COLO829 (cell line): ENCODE results near the gene ATL2.

ENCODE experiments used
- DNase-seq: peaks from one replicate; pipeline ENCODE4 v3.0.0; 2012; ENCODE audit warnings: low spot score

ATL2 gene

DNA sequence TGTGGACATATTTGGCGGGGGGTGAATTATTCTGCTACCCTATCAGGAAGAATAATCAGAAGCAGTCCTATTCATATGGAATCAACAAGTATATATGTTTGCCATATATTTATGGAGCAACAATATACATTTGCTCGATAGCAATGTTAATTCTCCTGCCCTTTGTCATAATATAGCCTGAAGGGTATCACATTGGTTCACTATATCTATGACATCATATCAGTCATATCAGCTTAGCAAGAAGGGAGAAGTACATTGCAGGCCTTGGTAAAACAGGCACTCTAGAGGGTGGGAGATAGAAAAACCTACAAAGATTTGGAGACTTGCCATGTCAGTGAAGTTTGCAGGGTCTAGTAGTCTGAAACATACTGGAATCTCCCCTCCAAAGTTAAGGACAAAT lies 128.4 kb downstream of the ATL2 start:
- DNase-seq, result no peak

DNA sequence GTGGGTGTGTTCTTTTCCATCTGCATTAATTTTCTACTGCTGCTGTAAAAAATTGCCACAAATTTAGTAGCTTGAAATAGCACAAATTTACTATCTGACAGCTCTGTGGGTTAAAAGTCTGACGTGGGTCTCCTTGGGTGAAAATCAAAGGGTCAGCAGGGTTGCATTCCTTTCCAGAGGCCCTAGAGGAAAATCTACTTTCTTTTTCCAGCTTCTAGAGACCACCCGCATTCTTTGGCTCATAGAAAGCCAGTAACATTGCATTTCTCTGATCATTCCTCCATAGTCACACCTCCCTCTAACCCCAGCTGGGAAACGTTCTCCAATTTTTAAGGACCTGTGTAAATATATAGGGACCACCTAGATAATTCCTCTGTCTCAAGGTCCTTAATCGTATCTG lies 128.8 kb downstream of the ATL2 start:
- DNase-seq, result no peak

DNA sequence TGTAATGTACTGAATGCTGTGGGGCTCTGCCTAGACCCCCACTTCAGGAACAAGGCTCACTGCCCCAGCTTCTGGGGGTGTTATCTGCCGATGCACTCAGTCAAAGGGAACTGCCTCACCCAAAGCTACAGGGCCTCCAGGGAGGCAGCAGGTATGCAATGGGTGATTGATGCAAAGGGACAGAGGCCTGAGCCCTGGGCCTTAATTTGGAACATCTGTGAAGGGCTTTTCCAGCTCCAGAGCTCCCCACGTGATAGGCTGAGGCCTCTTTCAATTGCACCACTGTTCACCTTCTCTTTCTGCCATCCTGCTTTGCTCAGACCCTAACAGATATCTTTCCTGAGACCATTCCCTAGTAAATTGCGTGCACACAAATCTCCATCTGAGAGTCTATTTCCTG lies 131.0 kb downstream of the ATL2 start:
- no peak for DNase-seq

DNA sequence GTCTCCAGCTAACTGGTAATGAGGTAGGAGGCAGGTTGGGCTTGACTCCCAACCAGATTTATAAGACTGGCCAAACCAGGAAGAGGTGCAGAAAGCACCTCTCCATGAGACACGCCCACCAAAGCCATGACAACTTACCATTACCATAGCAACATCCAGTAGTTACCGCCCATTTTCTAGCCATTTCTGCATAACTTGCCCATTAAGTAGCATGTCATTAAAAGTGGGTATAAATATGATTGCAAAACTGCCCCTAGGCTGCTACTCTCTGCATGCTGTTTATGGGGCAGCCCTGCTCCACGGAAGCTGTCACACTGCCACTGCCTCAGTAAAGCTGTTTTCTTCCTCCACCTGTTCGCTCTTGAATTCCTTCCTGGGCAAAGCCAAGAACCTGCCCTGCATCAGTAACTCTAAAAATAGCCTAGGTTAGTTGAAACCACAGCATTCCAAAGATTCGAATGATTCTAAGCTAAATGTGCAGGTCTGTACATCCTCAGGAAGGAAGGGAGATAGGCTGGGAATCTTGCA lies 131.9 kb downstream of the ATL2 start:
- DNase-seq, result no peak

DNA sequence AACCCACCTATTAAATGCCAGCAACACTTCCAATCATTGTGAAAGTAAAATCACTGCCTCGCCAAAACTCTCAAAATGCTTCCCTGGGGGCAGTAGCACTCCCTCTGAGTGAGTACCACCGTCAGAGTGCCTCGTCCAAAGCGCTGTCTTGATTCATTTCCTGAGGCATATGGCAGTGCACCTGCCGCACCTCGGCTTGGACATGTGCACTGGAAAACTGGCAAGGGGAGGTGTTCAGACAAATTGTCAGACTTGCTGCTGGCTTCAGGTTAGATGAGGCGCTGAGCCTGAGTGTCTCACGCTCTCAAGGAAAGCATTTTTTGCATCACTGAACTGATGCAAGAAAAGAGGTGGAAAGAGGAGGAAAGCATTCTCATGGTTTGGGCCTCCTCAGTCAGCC lies 132.8 kb downstream of the ATL2 start:
- no peak for DNase-seq
